HEK293 (cell line): Measurements from ENCODE around the gene SUSD6.

Source experiments
- CTCF ChIA-PET: fragments of 350-600 bp; formaldehyde crosslinking; extraction: SDS; loops from one replicate; lab custom pipeline; 2021; ENCODE audit warnings: antibody characterized with exemption; lab: Yijun Ruan, JAX
- POLR2A ChIA-PET: fragments of 300-600 bp; formaldehyde crosslinking; extraction: SDS; loops from one replicate; lab custom pipeline; 2020; ENCODE audit warnings: antibody characterized with exemption, inconsistent platforms; lab: Yijun Ruan, JAX
- H3K27ac ChIP-seq: fragments of 200-500 bp; sonication (Bioruptor generic); 2 replicates; pipeline ENCODE4 v1.5.1; 2014; ENCODE audit warnings: low read depth, low read length, control low read depth, inconsistent platforms; ENCODE audit errors: extremely low read depth
- H3K36me3 ChIP-seq, 2 experiments: fragments of 200-500 bp in 1 of 2; sonication (Bioruptor generic) in 1 of 2; 1 replicate in 1 of 2; 2 replicates in 1 of 2; pipeline ENCODE4 v1.5.1; 2014 to 2017; ENCODE audit warnings: inconsistent platforms in 2 of 2, low read length in 2 of 2; ENCODE audit not compliant: control insufficient read depth in 2 of 2, insufficient read depth in 1 of 2
- H3K4me1 ChIP-seq: fragments of 200-500 bp; sonication (Bioruptor generic); 2 replicates; pipeline ENCODE4 v1.5.1; 2014; ENCODE audit warnings: mild to moderate bottlenecking, low read length, inconsistent platforms; ENCODE audit not compliant: control insufficient read depth, insufficient read depth
- H3K4me3 ChIP-seq: 2 replicates; pipeline ENCODE4 v1.5.1; 2011; ENCODE audit warnings: low read depth, mild to moderate bottlenecking, control low read depth, low read length, moderate library complexity
- H3K9me3 ChIP-seq: fragments of 200-500 bp; sonication (Bioruptor generic); 2 replicates; pipeline ENCODE4 v1.5.1; 2014; ENCODE audit warnings: low read depth, low read length, inconsistent platforms; ENCODE audit not compliant: control insufficient read depth, insufficient read depth
- BCL11B ChIP-seq: fragments of 450-650 bp; formaldehyde crosslinking; IDR thresholded peaks from 2 replicates; pipeline ENCODE4 v1.5.1; 2016; ENCODE audit warnings: low read depth, missing biosample characterization, missing genetic modification characterization
- FEZF1 ChIP-seq: fragments of 450-650 bp; formaldehyde crosslinking; IDR thresholded peaks from 2 replicates; pipeline ENCODE4 v1.5.1; 2016; ENCODE audit warnings: missing biosample characterization, missing genetic modification characterization
- HOXA7 ChIP-seq: sonication (generic); formaldehyde crosslinking; IDR thresholded peaks from 2 replicates; pipeline ENCODE4 v1.8.1; 2022; ENCODE audit warnings: missing genetic modification reagents, borderline replicate concordance
- KLF10 ChIP-seq: fragments of 450-650 bp; IDR thresholded peaks from 2 replicates; pipeline ENCODE4 v1.5.1; 2018; ENCODE audit warnings: missing biosample characterization, mild to moderate bottlenecking, missing genetic modification characterization
- KLF8 ChIP-seq: fragments of 450-650 bp; formaldehyde crosslinking; IDR thresholded peaks from 2 replicates; pipeline ENCODE4 v1.5.1; 2016; ENCODE audit warnings: missing biosample characterization, missing genetic modification characterization
- MZF1 ChIP-seq: fragments of 450-650 bp; formaldehyde crosslinking; IDR thresholded peaks from 2 replicates; pipeline ENCODE4 v1.5.1; 2017; ENCODE audit warnings: missing biosample characterization, missing genetic modification characterization, borderline replicate concordance
- SP7 ChIP-seq: fragments of 450-650 bp; formaldehyde crosslinking; IDR thresholded peaks from 2 replicates; pipeline ENCODE4 v1.5.1; 2016; ENCODE audit warnings: missing biosample characterization, missing genetic modification characterization
- ZBTB17 ChIP-seq: fragments of 450-650 bp; formaldehyde crosslinking; IDR thresholded peaks from 2 replicates; pipeline ENCODE4 v1.5.1; 2016; ENCODE audit warnings: missing biosample characterization, missing genetic modification characterization
- ZIC2 ChIP-seq: fragments of 450-650 bp; formaldehyde crosslinking; IDR thresholded peaks from 2 replicates; pipeline ENCODE4 v1.5.1; 2016; ENCODE audit warnings: missing biosample characterization, missing genetic modification characterization
- ZNF112 ChIP-seq: fragments of 450-650 bp; formaldehyde crosslinking; IDR thresholded peaks from 2 replicates; pipeline ENCODE4 v1.5.0; 2017; ENCODE audit warnings: missing biosample characterization, missing genetic modification characterization
- ZNF174 ChIP-seq: fragments of 450-650 bp; formaldehyde crosslinking; IDR thresholded peaks from 2 replicates; pipeline ENCODE4 v1.5.0; 2017; ENCODE audit warnings: missing biosample characterization, mild to moderate bottlenecking, missing genetic modification characterization
- ZNF214 ChIP-seq: fragments of 450-650 bp; formaldehyde crosslinking; IDR thresholded peaks from 2 replicates; pipeline ENCODE4 v1.5.1; 2017; ENCODE audit warnings: missing biosample characterization, mild to moderate bottlenecking, missing genetic modification characterization, borderline replicate concordance
- ZNF335 ChIP-seq: fragments of 450-650 bp; formaldehyde crosslinking; conservative IDR thresholded peaks from 2 replicates; pipeline ENCODE4 v1.5.1; 2016; ENCODE audit warnings: missing biosample characterization, missing genetic modification characterization
- ZNF341 ChIP-seq: fragments of 450-650 bp; formaldehyde crosslinking; IDR thresholded peaks from 2 replicates; pipeline ENCODE4; 2016; ENCODE audit warnings: low read depth, missing biosample characterization, missing genetic modification characterization
- ZNF350 ChIP-seq: fragments of 450-650 bp; formaldehyde crosslinking; IDR thresholded peaks from 2 replicates; pipeline ENCODE4 v1.5.0; 2017; ENCODE audit warnings: missing biosample characterization, mild to moderate bottlenecking, missing genetic modification characterization
- ZNF37A ChIP-seq: fragments of 450-650 bp; IDR thresholded peaks from 2 replicates; pipeline ENCODE4 v1.5.1; 2018; ENCODE audit warnings: missing biosample characterization, missing genetic modification characterization
- ZNF571 ChIP-seq: fragments of 450-650 bp; formaldehyde crosslinking; IDR thresholded peaks from 2 replicates; pipeline ENCODE4 v1.5.0; 2017; ENCODE audit warnings: missing biosample characterization, missing genetic modification characterization
- ZNF585B ChIP-seq: fragments of 450-650 bp; formaldehyde crosslinking; IDR thresholded peaks from 2 replicates; pipeline ENCODE4 v1.5.1; 2016; ENCODE audit warnings: missing biosample characterization, missing genetic modification characterization
- ZNF600 ChIP-seq: fragments of 450-650 bp; formaldehyde crosslinking; IDR thresholded peaks from 2 replicates; pipeline ENCODE4 v1.5.1; 2016; ENCODE audit warnings: missing biosample characterization, missing genetic modification characterization
- ZNF610 ChIP-seq: fragments of 450-650 bp; formaldehyde crosslinking; IDR thresholded peaks from 2 replicates; pipeline ENCODE4 v1.5.1; 2016; ENCODE audit warnings: missing biosample characterization, missing genetic modification characterization, borderline replicate concordance
- ZNF660 ChIP-seq: fragments of 450-650 bp; IDR thresholded peaks from 2 replicates; pipeline ENCODE4 v1.5.1; 2018; ENCODE audit warnings: missing biosample characterization, mild to moderate bottlenecking, missing genetic modification characterization
- ZNF677 ChIP-seq: fragments of 450-650 bp; IDR thresholded peaks from 2 replicates; pipeline ENCODE4 v1.5.0; 2018; ENCODE audit warnings: missing biosample characterization, mild to moderate bottlenecking, missing genetic modification characterization, moderate library complexity
- ZNF776 ChIP-seq: fragments of 450-650 bp; formaldehyde crosslinking; IDR thresholded peaks from 2 replicates; pipeline ENCODE4 v1.5.0; 2017; ENCODE audit warnings: missing biosample characterization, missing genetic modification characterization, borderline replicate concordance
- ZNF843 ChIP-seq: fragments of 450-650 bp; formaldehyde crosslinking; IDR thresholded peaks from 2 replicates; pipeline ENCODE4 v1.5.1; 2016; ENCODE audit warnings: missing biosample characterization, missing genetic modification characterization
- ZSCAN30 ChIP-seq: fragments of 450-650 bp; IDR thresholded peaks from 2 replicates; pipeline ENCODE4 v1.5.1; 2018; ENCODE audit warnings: missing biosample characterization, mild to moderate bottlenecking, missing genetic modification characterization, moderate library complexity
- TF ChIP-seq, protein P1 (sequence below): fragments of 450-650 bp; formaldehyde crosslinking; IDR thresholded peaks from 2 replicates; pipeline ENCODE4 v1.5.1; 2016; ENCODE audit warnings: missing biosample characterization, missing genetic modification characterization, low read depth
- TF ChIP-seq, protein P2 (sequence below): fragments of 450-650 bp; IDR thresholded peaks from 2 replicates; pipeline ENCODE4 v1.5.1; 2018; ENCODE audit warnings: missing biosample characterization, missing genetic modification characterization
- TF ChIP-seq, protein P3 (sequence below): fragments of 450-650 bp; formaldehyde crosslinking; IDR thresholded peaks from 2 replicates; pipeline ENCODE4 v1.5.1; 2016; ENCODE audit warnings: missing biosample characterization, missing genetic modification characterization

Gene SUSD6

DNA sequence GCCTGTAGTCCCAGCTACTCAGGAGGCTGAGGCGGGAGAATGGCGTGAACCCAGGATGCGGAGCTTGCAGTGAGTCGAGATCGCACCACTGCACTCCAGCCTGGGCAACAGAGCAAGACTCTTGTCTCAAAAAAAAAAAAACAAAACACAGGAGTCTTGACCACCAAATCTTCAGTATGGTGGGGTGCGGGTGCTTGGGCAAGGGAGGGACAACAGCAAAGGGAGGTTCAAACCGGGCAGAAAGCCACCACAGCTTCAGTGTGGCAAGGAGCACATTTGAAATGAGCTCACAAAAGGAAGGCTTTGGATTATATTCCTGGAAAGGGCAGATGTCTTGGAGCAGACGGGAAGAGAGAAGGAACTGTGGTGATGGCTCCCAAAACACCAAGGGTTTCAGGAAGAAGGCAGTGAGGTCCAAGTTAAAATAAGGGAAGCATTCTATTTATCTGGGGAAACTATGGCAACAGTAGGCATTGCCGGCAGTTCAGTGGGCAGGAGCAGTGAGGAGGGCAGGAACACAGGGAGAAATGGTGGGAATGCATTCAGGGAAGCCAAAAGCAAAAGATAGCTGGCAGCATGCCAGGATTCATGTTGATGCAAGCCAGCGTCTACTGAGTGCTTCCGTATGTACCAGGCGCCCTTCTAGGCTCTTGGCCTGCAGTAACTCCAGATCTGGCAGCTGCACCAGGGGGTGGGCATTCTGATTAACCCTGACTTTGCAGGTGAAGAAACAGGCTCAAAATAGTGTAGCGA is 104.5 kb downstream of the SUSD6 start:
- H3K4me3 ChIP-seq = no peak overlapping the region
- H3K9me3 ChIP-seq = no peaks in the 10 kb centered on the region
- H3K4me1 ChIP-seq = peaks cover 40% of the 10 kb centered on the region
- POLR2A ChIA-PET = interaction anchor here (1.1 kb wide), 1 partner anchor 48 kb away, joined by 3 read pairs; no protein-coding TSS in a partner anchor
- H3K36me3 ChIP-seq = peaks cover 0 to 10% of the 10 kb centered on the region in 2 experiments; a peak in 2 of 3 replicates
- CTCF ChIA-PET = interaction anchor here (1.3 kb wide), 2 partner anchors 131 to 167 kb away, joined by 3 to 5 read pairs; no protein-coding TSS in a partner anchor
- H3K27ac ChIP-seq = peak overlapping the region; percentile 22; the same call in 1 of the 2 replicates
- TF ChIP-seq ZIC2 (tag by site-specific recombination) (no peak), ZBTB17 (tag by site-specific recombination) (peak; percentile 59), ZNF571 (tag by site-specific recombination) (peak; percentile 93; the same call in 1 of the 2 replicates), ZNF112 (tag by site-specific recombination) (peak; percentile 83), ZNF335 (0 out of 2 replicates have a peak, but pooled peaks have one; percentile 13), BCL11B (tag by site-specific recombination) (0 out of 2 replicates have a peak, but pooled peaks have one; percentile 20), KLF8 (no peak), ZNF610 (0 out of 2 replicates have a peak, but pooled peaks have one; percentile 43), ZNF600 (tag by site-specific recombination) (0 out of 2 replicates have a peak, but pooled peaks have one; percentile 37), ZNF843 (tag by site-specific recombination) (no peak), ZNF350 (tag by site-specific recombination) (peak; percentile 78; the same call in 1 of the 2 replicates), ZNF174 (tag by site-specific recombination) (peak; percentile 68; the same call in 1 of the 2 replicates), KLF10 (tag by site-specific recombination) (peak; percentile 74), ZNF660 (peak; percentile 95), ZNF37A (tag by site-specific recombination) (peak; percentile 78), ZSCAN30 (peak; percentile 63; the same call in 1 of the 2 replicates), ZNF341 (tag by site-specific recombination) (0 out of 2 replicates have a peak, but pooled peaks have one; percentile 18), SP7 (tag by site-specific recombination) (peak; percentile 15; the same call in 1 of the 2 replicates), HOXA7 (CRISPR knock-in tag) (no peak), MZF1 (tag by site-specific recombination) (0 out of 2 replicates have a peak, but pooled peaks have one; percentile 33), ZNF677 (tag by site-specific recombination) (peak; percentile 60; the same call in 1 of the 2 replicates), ZNF776 (peak; percentile 88; the same call in 1 of the 2 replicates), FEZF1 (tag by site-specific recombination) (0 out of 2 replicates have a peak, but pooled peaks have one; percentile 10), ZNF214 (peak; percentile 45; the same call in 1 of the 2 replicates), ZNF585B (tag by site-specific recombination) (no peak)
- TF ChIP-seq, protein P1, sequence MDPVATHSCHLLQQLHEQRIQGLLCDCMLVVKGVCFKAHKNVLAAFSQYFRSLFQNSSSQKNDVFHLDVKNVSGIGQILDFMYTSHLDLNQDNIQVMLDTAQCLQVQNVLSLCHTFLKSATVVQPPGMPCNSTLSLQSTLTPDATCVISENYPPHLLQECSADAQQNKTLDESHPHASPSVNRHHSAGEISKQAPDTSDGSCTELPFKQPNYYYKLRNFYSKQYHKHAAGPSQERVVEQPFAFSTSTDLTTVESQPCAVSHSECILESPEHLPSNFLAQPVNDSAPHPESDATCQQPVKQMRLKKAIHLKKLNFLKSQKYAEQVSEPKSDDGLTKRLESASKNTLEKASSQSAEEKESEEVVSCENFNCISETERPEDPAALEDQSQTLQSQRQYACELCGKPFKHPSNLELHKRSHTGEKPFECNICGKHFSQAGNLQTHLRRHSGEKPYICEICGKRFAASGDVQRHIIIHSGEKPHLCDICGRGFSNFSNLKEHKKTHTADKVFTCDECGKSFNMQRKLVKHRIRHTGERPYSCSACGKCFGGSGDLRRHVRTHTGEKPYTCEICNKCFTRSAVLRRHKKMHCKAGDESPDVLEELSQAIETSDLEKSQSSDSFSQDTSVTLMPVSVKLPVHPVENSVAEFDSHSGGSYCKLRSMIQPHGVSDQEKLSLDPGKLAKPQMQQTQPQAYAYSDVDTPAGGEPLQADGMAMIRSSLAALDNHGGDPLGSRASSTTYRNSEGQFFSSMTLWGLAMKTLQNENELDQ (tag by site-specific recombination) = no peak
- TF ChIP-seq, protein P2, sequence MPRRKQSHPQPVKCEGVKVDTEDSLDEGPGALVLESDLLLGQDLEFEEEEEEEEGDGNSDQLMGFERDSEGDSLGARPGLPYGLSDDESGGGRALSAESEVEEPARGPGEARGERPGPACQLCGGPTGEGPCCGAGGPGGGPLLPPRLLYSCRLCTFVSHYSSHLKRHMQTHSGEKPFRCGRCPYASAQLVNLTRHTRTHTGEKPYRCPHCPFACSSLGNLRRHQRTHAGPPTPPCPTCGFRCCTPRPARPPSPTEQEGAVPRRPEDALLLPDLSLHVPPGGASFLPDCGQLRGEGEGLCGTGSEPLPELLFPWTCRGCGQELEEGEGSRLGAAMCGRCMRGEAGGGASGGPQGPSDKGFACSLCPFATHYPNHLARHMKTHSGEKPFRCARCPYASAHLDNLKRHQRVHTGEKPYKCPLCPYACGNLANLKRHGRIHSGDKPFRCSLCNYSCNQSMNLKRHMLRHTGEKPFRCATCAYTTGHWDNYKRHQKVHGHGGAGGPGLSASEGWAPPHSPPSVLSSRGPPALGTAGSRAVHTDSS (tag by site-specific recombination) = peak; percentile 45; the same call in 1 of the 2 replicates
- TF ChIP-seq, protein P3, sequence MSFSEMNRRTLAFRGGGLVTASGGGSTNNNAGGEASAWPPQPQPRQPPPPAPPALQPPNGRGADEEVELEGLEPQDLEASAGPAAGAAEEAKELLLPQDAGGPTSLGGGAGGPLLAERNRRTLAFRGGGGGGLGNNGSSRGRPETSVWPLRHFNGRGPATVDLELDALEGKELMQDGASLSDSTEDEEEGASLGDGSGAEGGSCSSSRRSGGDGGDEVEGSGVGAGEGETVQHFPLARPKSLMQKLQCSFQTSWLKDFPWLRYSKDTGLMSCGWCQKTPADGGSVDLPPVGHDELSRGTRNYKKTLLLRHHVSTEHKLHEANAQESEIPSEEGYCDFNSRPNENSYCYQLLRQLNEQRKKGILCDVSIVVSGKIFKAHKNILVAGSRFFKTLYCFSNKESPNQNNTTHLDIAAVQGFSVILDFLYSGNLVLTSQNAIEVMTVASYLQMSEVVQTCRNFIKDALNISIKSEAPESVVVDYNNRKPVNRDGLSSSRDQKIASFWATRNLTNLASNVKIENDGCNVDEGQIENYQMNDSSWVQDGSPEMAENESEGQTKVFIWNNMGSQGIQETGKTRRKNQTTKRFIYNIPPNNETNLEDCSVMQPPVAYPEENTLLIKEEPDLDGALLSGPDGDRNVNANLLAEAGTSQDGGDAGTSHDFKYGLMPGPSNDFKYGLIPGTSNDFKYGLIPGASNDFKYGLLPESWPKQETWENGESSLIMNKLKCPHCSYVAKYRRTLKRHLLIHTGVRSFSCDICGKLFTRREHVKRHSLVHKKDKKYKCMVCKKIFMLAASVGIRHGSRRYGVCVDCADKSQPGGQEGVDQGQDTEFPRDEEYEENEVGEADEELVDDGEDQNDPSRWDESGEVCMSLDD (tag by site-specific recombination) = 0 out of 2 replicates have a peak, but pooled peaks have one; percentile 13
